SIG-M5 treated with dmso at 0.1 percent for 504 hours (cell line): ENCODE results near the gene PIGH.
A peak's percentile ranks its signal among the peaks of the same experiment; 100 is the strongest.

Source experiments
- DNase-seq: peaks from one replicate; lab custom pipeline; 2025; ENCODE audit not compliant: unreplicated experiment; lab: John Stamatoyannopoulos, UW

PIGH gene

DNA sequence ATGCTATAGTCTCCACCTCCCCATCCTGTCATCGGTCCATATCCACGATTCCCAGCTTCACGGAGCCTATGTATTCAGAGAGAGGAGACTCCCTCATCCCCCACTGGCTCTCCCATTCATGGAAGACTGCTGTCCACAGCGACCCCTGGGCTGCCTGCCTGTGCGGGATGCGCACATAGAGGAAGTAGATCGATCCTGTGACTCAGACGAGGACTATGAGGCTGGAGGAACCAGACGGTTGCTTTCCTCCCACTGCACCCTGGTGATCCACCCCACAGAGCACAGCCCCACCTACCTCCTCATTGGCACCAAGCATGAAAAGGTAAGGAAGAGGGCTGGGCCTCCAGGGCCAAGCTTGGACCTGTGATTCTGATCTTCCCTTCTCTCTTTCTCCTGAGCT is 24.4 kb downstream of the PIGH start:
- peak; percentile 59 for DNase-seq

DNA sequence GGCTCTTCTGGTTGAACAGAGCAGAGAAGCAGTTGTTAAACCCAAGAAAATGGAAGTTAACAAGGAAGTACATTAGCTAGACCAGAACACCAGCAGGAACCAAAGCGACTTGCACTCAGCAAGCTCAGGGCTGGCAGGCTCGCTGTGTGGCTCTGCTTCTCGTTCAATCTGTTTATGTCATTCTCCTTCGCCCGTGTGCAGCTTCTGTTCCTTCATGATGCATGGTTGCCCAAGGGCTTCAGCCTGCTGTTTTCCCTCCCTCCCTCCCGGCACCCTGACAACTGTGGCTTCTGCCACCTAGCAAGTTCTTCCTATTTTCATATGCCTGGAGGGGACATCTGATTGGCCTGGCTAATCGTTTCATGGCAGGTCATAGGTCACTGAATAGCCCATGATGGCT is 25.3 kb downstream of the PIGH start:
- DNase-seq = no peak

DNA sequence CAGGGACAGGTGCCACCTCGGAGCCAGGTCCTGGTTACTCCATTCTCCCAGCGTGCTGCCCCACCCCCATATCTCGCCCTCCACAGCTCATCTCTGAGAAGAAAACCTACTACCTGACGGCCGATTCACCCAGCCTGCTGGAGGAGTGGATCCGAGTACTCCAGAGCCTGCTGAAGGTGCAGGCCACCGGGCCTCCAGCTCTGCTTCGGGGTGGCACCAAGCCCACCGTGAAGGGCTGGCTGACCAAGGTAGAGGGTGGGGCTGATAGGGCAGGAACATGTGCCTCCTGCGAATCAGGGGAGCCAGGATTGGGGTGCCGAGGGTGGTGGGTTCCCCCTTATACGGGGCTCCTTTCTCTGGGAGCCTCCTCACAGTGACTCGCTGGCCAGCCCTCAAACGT is 25.9 kb downstream of the PIGH start:
- no peak for DNase-seq

DNA sequence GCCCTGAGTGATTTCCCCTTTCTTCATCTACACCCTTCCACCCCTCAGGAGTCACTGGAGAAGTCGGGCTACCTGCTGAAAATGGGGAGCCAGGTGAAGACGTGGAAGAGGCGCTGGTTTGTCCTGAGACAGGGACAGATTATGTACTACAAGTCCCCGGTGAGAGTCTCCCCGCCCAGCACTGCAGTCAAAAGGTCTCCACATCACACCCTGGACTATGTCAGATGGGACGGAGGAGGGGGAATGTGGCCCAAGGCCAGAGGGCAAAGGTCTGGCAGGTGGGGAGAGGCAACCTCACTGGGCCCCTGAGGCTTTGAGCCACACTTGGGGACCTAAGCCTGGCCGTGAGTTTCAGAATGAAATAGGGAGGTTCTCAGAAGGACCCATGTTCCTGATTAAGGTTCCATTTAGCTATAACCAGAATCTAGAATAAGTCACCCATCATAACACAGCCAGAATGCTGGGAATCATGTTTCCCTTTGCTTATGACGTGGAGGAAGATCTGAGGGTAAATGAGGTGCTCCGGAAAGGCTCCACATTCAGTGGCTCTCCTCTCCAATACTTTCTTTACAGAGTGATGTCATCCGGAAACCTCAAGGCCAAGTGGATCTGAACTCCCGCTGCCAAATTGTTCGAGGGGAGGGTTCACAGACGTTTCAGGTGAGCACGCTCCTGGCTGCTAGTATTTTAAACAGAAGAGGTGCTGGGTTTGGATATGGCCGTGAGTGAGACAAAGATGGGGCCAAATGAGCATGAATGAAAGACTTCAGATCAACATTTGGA is 26.6 kb downstream of the PIGH start:
- DNase-seq = no peak

DNA sequence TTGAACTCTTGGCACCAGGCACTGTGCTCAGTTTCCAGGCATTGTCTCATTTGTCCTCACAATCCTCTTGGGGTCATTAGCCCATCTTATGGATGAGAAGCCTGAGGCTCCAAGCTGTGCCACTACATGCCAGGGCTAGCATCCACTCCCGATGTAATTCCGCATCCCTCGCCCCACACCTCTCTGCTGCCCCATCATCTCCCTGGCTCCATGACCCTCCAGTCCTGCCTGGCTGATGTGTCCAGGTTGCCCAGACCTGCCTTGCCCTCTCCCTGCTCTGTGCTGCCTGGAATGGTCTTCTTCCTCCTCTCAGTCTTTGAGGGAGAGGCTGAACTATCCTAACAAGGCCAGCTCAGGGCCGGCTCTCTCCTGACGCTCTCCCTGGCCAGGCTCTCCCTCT is 27.5 kb downstream of the PIGH start:
- DNase-seq = no peak

DNA sequence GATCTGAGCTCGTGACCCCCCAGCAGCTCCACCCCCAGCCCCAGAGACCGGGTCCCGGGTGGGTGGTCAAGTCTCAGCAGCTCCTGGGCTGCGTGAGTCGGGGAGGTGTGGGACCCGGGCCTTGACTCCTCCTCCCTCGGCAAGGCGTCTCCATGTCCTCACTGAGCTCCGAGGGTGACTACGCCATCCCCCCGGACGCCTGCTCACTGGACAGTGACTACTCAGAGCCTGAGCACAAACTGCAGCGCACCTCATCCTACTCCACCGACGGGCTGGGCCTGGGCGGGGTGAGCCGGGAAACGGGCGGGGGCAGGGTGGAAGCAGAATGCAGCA is 28.1 kb downstream of the PIGH start:
- DNase-seq = no peak

DNA sequence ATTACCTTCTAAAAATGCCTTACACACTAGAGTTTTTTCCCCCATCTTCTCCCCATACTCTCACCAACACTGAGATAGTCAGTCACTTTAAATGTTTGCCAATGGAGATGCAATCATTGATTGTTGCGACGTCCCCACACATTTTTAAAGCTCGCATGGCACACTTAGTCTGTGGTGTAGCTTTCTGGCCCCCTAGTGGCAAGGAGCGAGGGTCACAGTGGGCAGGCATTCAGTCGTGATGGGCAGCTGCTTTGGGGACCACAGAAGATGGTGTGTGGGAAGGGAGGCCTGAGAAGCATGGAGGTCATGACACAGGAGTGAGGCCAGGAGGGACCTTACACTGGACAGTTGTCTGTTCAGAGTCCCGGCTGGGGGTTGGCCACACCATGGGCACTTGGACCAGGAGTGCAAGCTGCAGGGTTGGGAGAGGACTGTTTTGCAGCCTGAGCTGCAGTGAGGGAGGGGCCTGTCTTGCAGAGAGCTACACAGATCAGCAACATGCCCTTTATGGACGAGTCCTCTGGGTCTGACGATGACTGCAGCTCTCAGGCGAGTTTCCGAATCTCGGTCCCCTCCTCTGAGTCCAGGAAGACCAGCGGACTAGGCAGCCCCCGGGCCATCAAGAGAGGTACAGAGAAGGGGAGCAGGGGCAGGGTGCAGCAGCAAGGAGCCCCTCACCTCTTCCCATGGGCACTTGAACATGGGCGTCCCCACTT is 28.6 kb downstream of the PIGH start:
- peak; percentile 57 for DNase-seq

DNA sequence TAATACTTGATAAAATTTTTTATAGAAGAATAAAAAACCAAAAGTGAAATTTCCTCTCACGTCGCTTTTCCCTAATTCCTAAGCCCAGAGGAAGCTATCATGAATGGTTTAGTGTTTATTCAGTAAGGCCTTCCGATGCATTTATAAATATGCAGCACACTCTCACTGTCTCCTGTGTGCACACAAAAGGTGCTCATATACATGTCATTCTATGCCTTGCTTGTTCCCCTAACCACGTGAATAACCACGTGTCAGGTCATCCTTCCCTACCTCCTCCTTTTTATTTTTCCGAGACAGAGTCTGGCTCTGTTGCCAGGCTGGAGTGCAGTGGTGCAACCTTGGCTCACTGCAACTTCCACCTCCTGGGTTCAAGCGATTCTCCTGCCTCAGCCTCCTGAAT is 29.6 kb downstream of the PIGH start:
- no peak for DNase-seq

DNA sequence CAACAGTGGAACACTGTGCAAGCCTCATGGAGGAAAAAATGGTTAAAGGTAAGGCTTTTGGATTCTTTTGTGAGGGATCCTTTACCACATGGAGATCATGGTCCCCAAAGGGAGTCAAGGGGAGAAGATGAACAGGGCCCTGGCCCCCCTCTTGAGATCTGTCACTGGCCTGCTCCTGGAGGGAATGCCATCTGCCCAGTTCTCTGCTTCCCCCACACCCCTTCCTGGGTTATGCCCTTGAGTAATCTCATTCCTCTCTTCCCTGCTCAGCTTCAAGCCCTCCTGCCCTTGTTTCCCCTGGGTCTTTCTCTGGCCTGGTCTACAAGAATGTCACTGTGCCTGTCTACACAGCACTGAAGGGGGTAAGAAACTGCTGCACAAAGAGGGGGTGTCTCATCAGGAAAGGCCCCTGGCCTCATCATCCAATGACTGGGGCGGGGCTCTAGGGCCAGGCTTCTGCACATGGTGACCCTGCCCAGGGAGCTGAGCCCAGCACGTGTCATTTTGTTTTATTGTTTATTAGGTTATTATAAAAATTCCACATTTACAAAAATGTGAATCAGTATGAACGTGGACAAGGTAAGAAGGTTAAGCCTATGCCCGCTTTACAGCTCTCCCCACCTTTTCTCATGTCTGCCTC is 30.3 kb downstream of the PIGH start:
- no peak for DNase-seq

DNA sequence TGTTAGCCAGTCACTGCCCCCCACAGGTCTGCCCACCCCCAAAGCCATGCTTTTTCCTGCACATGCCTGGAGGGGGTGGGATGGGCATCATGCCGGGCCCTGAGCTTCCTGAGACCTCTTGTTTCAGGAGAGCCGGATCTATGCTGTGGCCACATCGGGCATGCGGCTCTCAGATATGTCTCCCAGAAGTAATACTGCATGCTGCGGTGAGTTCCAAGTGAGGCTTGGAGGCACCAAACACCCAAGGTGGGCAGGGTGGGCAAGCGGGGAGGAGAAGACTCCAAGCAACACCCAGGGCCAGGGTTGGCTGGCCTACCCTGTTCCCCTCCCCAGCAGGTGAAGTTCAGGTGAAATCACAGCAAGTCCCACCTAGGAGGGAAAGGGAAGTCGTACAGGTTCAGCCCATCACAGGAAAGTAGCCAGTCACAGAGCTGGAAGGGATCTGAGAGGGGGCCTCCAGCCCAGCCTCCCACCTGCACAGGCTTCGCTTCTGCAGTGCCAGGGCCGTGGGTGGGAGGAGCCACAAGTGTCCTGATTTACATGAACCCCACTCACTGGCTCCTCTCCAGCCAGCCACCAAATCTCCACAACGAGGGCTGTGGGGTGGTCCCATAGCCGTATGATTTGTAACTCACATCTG is 30.9 kb downstream of the PIGH start:
- DNase-seq = no peak

DNA sequence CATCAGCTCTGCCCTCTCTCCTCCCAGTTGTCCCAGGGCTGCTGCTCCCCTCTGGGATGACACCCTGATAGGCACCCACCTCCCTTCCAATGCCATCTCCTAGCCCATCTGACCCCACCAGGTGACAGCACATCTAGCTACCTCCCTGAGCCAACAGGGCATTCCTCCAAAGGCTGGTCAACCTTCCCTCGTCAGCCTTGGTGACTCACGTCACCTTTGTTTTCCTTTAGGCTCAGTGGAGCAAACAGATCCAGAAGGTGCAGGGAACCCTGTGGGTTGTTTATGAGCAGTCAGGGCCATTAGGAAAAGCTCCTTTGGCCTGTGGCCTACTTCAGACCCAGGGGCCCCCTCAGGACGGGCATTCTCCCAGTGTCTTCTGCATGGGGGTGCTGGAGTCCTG is 32.4 kb downstream of the PIGH start:
- no peak for DNase-seq

DNA sequence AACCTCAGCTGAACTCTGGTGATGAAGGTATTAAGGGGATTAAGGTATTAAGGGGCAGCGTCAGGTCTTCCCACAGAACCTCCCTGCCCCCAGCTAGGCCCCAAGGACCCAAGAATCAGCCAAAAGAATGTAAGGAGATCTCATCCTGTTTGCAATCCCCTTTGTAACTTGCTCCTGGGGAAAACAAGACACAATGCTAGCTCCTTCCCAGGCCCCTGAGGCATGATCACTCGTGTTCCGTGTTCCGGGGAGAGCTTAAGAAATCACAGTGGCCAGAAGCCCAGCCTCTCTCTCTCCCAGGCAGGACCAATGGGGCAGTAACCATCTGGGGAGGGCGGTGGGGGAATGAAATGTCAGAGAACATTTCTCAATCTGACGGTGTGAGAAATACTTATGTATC is 33.2 kb downstream of the PIGH start:
- DNase-seq = no peak

DNA sequence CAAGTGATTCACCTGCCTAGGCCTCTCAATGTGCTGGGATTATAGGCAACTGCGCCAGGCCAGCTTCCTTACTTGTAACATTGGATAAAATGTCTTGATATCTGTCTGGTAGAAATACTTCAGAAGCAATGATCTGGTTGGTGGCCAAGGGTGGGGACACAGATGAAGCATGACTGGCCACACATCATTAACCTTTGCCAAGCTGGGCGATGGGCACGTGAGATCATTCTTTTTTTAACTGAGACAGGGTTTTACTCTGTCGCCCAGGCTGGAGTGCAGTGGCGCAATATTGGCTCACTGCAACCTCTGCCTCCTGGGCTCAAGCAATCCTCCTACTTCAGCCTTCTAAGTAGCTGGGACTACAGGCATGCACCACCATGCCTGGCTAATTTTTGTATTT is 35.8 kb downstream of the PIGH start:
- DNase-seq = no peak

DNA sequence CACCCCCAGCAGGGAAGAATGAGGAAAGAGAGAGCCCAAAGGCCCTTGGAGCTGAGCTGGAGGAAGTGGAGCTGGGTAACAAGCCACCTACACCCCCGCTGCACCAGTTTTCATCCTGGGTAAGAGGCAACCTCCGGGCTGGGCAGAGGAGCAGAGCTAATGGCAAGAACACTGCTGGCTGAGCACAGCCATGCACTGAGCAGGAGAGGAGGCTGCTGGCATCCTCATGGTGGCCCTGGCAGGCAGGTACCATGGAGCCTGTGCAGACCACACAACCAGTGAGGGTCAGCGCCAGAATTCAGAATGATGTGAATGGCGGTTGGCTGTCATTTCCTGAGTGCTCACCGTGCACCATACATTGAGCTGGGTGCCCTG is 37.3 kb downstream of the PIGH start:
- DNase-seq = no peak

DNA sequence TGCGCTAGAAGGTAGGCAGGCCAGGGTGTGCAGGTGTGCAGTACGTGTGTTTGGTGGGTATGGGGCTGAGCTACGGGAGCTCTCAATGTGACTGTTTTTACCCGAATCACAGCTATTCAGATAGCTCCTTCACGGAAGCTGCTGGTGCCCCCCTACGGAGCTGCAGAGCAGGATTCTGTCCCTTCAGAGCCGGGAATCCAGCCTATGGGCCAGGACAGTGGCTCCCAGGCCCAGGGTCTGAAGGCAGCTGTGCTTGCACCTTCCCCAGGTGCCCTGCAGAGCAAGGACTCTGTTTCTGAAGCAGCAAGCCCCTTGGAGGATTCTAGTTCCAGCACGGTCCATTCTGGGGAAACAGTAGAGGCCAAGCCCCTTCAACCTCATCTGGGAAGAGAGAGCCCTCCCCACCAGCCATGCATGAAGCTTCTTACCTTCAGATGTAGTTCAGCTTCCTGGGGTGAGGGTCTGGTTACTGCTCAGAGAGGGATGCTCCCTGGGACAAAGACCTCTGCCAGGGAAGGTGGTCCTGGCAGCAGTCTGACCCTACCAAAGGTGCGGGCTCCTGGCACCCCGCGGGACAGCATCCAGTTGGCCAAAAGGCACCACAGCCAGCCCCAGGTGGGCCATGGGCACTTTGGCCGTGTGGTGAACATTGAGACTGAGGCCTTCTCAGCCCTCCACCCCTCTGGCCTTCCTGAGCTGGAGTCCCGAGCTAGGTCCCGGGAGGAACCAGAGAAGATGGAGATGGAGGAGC is 37.9 kb downstream of the PIGH start:
- DNase-seq = no peak

DNA sequence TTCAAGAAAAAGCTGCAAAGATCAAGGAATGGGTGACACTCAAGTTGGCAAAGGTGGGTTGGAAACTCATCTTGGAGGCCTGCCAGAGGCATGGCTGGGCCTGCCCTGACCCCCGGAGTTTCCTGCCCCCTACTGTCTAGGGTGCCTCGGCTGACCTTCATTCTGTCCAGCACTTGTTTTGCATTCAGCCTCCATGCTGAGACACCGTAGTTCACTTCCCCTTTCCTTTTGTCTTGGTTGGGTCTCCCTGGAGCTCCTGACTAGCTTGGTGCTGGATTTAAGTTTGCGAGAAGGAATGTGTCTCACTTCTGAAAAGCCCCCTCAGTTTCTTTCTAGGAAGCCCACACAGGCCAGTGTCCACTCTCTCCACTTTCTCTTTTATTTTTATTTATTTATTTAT is 40.4 kb downstream of the PIGH start:
- DNase-seq = peak; percentile 9

DNA sequence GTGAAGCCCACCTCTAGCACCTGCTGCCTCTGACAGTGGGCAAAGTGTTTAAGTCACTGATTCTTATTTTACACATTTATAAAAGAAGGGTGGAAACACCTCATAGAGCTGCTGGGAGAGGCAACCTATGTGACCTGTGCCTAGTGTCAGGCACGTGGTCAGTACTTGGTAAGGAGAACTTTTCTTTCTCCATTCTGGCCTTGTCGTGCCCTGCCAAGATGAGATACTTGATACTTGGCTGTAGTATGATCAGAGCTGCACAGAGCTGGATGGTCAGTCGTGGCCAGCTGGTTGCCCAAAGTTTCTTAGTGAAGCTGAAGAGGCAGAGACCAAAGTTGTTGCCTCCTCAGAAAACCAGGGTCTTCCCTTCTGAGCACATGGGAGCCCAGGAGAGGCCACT is 42.4 kb downstream of the PIGH start:
- DNase-seq = no peak

DNA sequence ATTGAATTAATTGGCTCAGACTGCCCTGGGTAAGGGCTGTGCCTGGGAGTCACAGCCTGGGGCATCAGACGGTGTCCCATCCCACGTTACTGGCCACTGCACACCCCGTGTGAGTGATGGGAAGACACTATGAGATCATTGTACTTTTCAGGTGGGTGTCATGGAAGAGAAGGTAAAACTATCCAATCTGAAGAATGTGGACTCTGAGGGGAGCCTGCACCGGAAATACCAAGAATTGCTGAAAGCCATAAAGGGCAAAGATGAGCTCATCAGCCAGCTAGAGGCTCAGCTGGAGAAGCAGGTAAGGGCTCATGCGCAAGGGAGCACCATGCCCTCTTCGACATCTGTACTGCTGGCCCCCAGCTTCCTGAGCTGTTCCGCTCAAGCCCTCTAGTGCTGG is 43.0 kb downstream of the PIGH start:
- DNase-seq = no peak

DNA sequence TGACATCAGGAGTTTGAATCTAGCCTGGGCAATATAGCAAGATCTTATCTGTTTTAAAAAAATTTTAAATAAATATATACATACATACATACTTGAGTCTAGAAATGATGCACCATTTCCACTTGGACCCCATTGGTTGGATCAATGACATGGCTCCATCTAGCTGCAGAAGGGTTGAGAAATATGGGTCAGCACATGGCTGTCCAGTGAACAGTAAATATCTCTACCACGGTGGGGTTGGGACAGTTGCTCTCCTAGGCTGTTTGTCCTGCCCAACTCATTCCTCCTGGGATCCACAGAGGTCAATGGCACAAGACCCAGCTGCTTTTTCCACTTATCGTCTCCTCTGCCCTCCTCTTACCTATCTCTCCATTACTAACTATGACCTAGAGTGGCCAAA is 43.4 kb downstream of the PIGH start:
- no peak for DNase-seq

DNA sequence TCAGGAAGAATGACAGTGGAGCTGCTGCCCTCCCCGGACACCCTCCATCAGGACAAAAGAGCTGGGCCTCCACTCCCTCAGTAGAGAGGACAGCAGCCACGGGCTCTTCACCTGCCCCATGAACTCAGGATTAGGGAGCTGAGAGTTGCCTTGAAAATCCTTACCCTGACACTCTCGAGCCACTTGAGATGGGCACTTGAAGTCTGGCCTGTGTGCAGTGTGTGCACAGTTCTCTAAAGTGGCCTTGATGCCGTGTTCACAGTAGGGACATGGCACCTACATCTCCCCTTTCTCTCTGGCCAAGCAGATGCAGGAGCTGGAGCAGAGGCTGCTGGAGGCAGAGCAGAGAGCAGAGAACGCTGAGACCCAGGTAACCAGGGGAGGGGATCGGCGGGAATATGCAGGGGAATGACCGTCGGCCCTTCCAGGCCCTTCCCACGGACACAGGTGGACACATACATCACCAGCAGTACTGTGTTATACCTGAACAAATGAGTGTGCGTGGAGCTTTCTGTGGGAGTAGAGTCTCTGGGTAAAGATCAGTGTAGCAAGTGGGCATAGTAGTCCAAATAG is 44.5 kb downstream of the PIGH start:
- DNase-seq = no peak

DNA sequence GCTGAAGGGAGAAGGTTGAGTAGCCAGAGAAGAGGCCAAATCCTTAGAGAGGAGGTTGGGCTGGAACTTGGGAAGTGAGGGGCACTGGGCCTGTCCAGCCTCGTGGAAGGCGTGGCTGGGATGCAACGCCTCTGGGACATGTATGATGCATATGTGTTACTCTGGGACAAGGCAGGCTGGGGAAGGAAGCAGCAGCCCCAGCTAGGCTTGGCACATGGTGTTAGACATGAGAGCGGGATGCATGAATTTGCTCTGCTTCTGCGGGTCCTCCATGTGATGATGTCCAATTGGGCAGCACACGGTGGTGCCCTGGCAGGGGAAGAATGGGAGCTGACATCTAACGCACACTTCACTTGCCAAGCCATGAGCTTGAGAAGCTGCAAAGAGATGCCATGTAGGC is 45.7 kb downstream of the PIGH start:
- no peak for DNase-seq
